Activated CD4-positive, alpha-beta T cell treated with anti-CD3 and anti-CD28 coated beads, Interleukin-2, amount 10 ng/mL, durations not matched to agents 7 days and 5 days (primary cell): ENCODE results near the gene MATN1. TPM values are rescaled to one million over a fixed set of nuclear protein-coding genes. Genes with fewer than 3 reads are reported as not detected.

Source experiments
- CTCF ChIA-PET: fragments of 350-600 bp; sonication (Branson Sonifier 250); formaldehyde crosslinking; loops from one replicate; lab custom pipeline; 2021; ENCODE audit warnings: antibody characterized with exemption; lab: Charles Lee
- POLR2A ChIA-PET: fragments of 350-600 bp; sonication (Branson Sonifier 250); formaldehyde crosslinking; loops from one replicate; lab custom pipeline; 2021; ENCODE audit warnings: antibody characterized with exemption; lab: Charles Lee
- DNase-seq: peaks from one replicate; pipeline ENCODE4 v3.0.0-alpha.2; 2020
- H3K27ac Mint-ChIP-seq: one replicate; pipeline ENCODE4 v1.8.0; 2021; ENCODE audit warnings: mild to moderate bottlenecking, moderate library complexity, mixed read lengths
- H3K27me3 Mint-ChIP-seq: one replicate; pipeline ENCODE4 v1.8.0; 2021; ENCODE audit warnings: mixed read lengths
- H3K36me3 Mint-ChIP-seq: one replicate; pipeline ENCODE4 v1.8.0; 2021; ENCODE audit warnings: low read depth, mixed read lengths
- H3K4me1 Mint-ChIP-seq: one replicate; pipeline ENCODE4 v1.8.0; 2021; ENCODE audit warnings: mixed read lengths
- H3K4me3 Mint-ChIP-seq: one replicate; pipeline ENCODE4 v1.8.0; 2021; ENCODE audit warnings: mild to moderate bottlenecking, moderate library complexity, mixed read lengths
- H3K9me3 Mint-ChIP-seq: one replicate; pipeline ENCODE4 v1.8.0; 2021; ENCODE audit warnings: mixed read lengths
- total RNA-seq, 2 experiments: library from RNA; stranded (reverse); gene quantifications; one replicate each; pipeline ENCODE4 v1.2.3, GENCODE V29; 2021

MATN1 gene
- total RNA-seq, 2 experiments from 2014 or later = not detected

DNA sequence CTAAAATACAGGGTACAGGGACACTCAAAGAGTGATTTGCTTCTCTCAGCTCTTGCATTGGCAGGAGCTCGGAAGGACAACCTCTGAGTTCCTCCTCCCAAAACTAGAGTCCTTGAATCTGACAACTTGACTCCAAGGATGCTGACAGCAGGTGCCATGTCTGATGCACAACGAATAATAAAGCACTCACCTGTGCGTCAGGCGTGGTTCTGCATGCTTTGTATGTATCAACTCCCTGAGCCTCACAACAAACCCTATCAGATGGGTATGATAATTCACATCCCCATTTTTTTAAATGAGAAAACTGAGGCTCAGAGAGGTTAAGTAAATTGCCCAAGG, 32.8 kb upstream of the MATN1 start:
- ChIA-PET POLR2A (interaction anchor here (1.7 kb wide), 1 partner anchor 12 kb away, joined by 7 read pairs; no protein-coding TSS in a partner anchor), CTCF (interaction anchor here (0.7 to 6.9 kb wide), 6 partner anchors 12 to 39 kb away, joined by 3 to 48 read pairs (median 4); no protein-coding TSS in a partner anchor)
- Mint-ChIP-seq H3K4me3 (peak overlapping the region; percentile 96), H3K36me3 (peaks cover 53% of the 10 kb centered on the region), H3K4me1 (peaks cover 77% of the 10 kb centered on the region), H3K27ac (peak overlapping the region; percentile 97), H3K9me3 (no peaks in the 10 kb centered on the region), H3K27me3 (no peaks in the 10 kb centered on the region)
- no peak for DNase-seq

- peaks cover 54% of the 10 kb centered on the region for H3K36me3 Mint-ChIP-seq
- H3K27ac Mint-ChIP-seq = peak overlapping the region; percentile 97
- H3K9me3 Mint-ChIP-seq = no peaks in the 10 kb centered on the region
- H3K4me3 Mint-ChIP-seq = peak overlapping the region; percentile 96
- POLR2A ChIA-PET = interaction anchor here (1.7 kb wide), 1 partner anchor 12 kb away, joined by 7 read pairs; no protein-coding TSS in a partner anchor
- no peaks in the 10 kb centered on the region for H3K27me3 Mint-ChIP-seq
- CTCF ChIA-PET = interaction anchor here (1.7 to 6.9 kb wide), 3 partner anchors 12 to 36 kb away, joined by 6 to 48 read pairs (median 15); no protein-coding TSS in a partner anchor
- no peak for DNase-seq
- H3K4me1 Mint-ChIP-seq = peaks cover 77% of the 10 kb centered on the region
Observed at GRCh38 chr1:30755746-30756145, 32.4 kb upstream of the MATN1 start.

DNA sequence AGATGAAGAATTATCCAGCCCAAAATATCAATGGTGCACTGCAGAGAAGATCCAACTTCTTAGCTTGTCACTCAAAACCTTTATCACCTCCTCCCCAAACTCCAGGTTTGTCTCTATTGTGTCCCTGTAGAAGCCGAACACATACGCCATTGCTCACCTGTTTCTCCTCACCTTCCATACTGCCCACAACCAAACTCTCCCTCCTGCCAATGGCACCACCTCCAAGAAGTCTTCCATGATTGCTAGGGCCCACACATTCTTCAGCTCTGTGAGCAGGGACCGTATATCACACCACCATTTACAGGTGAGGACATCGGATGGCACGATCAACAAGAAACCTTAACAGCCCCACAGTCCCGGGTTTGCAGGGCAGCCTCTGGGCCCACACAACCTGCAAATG, 31.9 kb upstream of the MATN1 start:
- ChIA-PET CTCF (interaction anchor here (0.5 to 6.9 kb wide), 7 partner anchors 11 to 492 kb away, joined by 3 to 48 read pairs (median 4); no protein-coding TSS in a partner anchor), POLR2A (no interaction called here)
- H3K27ac Mint-ChIP-seq = peak overlapping the region; percentile 97
- peaks cover 77% of the 10 kb centered on the region for H3K4me1 Mint-ChIP-seq
- peak overlapping the region; percentile 96 for H3K4me3 Mint-ChIP-seq
- H3K27me3 Mint-ChIP-seq = no peaks in the 10 kb centered on the region
- H3K36me3 Mint-ChIP-seq = peaks cover 54% of the 10 kb centered on the region
- no peak for DNase-seq
- H3K9me3 Mint-ChIP-seq = no peaks in the 10 kb centered on the region

GRCh38 chr1:30754684-30755171, 31.3 kb upstream of the MATN1 start:
- Mint-ChIP-seq H3K36me3 (peaks cover 58% of the 10 kb centered on the region), H3K27me3 (no peaks in the 10 kb centered on the region), H3K27ac (peak overlapping the region; percentile 97), H3K4me3 (peak overlapping the region; percentile 96), H3K9me3 (no peaks in the 10 kb centered on the region), H3K4me1 (peaks cover 77% of the 10 kb centered on the region)
- ChIA-PET POLR2A (interaction anchor here (1.3 kb wide), 1 partner anchor 11 kb away, joined by 4 read pairs; no protein-coding TSS in a partner anchor), CTCF (interaction anchor here (0.5 to 6.9 kb wide), 9 partner anchors 9 to 492 kb away, joined by 3 to 48 read pairs (median 3); no protein-coding TSS in a partner anchor)
- no peak for DNase-seq

- ChIA-PET CTCF (interaction anchor here (1.1 to 6.9 kb wide), 3 partner anchors 10 to 13 kb away, joined by 3 to 48 read pairs (median 3); no protein-coding TSS in a partner anchor), POLR2A (interaction anchor here (1.3 kb wide), 1 partner anchor 9 kb away, joined by 4 read pairs; no protein-coding TSS in a partner anchor)
- Mint-ChIP-seq H3K4me1 (peaks cover 77% of the 10 kb centered on the region), H3K27me3 (no peaks in the 10 kb centered on the region), H3K27ac (peak overlapping the region; percentile 97), H3K9me3 (no peaks in the 10 kb centered on the region), H3K36me3 (peaks cover 66% of the 10 kb centered on the region), H3K4me3 (peak overlapping the region; percentile 96)
- no peak for DNase-seq
Observed at GRCh38 chr1:30753660-30754123, 30.3 kb upstream of the MATN1 start.

DNA sequence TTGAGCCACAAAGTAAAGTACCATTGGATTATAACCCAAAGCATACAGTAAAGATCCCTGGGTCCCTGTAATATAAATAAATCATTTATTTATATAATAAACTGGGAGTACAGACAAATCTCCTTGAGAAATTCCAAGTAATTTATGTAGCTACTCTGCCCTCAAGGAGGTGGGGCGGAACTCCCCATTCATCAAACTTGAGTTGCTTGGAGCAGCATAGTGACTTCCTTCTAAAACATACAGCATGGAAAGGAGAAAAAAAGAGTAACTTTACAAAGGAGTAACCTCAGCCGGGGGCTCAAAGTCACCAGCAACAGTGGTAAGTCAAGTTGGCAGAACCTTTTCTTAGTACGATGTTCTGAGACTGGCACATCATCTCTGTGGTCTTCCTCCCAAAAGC, 29.7 kb upstream of the MATN1 start:
- DNase-seq = no peak
- no peaks in the 10 kb centered on the region for H3K27me3 Mint-ChIP-seq
- peaks cover 77% of the 10 kb centered on the region for H3K4me1 Mint-ChIP-seq
- POLR2A ChIA-PET = no interaction called here
- H3K27ac Mint-ChIP-seq = peak overlapping the region; percentile 97
- H3K36me3 Mint-ChIP-seq = peaks cover 72% of the 10 kb centered on the region
- H3K9me3 Mint-ChIP-seq = no peaks in the 10 kb centered on the region
- H3K4me3 Mint-ChIP-seq = peak overlapping the region; percentile 96
- CTCF ChIA-PET = interaction anchor here (5.2 kb wide), 1 partner anchor 8 kb away, joined by 40 read pairs; no protein-coding TSS in a partner anchor

- CTCF ChIA-PET = interaction anchor here (1.0 to 5.2 kb wide), 4 partner anchors 8 to 34 kb away, joined by 3 to 40 read pairs (median 4); no protein-coding TSS in a partner anchor
- POLR2A ChIA-PET = no interaction called here
- no peaks in the 10 kb centered on the region for H3K9me3 Mint-ChIP-seq
- DNase-seq = no peak
- peaks cover 78% of the 10 kb centered on the region for H3K36me3 Mint-ChIP-seq
- peak overlapping the region; percentile 51 for H3K4me3 Mint-ChIP-seq
- no peaks in the 10 kb centered on the region for H3K27me3 Mint-ChIP-seq
- peaks cover 79% of the 10 kb centered on the region for H3K4me1 Mint-ChIP-seq
- peak overlapping the region; percentile 92 for H3K27ac Mint-ChIP-seq
Observed at GRCh38 chr1:30752651-30752908, 29.2 kb upstream of the MATN1 start.

DNA sequence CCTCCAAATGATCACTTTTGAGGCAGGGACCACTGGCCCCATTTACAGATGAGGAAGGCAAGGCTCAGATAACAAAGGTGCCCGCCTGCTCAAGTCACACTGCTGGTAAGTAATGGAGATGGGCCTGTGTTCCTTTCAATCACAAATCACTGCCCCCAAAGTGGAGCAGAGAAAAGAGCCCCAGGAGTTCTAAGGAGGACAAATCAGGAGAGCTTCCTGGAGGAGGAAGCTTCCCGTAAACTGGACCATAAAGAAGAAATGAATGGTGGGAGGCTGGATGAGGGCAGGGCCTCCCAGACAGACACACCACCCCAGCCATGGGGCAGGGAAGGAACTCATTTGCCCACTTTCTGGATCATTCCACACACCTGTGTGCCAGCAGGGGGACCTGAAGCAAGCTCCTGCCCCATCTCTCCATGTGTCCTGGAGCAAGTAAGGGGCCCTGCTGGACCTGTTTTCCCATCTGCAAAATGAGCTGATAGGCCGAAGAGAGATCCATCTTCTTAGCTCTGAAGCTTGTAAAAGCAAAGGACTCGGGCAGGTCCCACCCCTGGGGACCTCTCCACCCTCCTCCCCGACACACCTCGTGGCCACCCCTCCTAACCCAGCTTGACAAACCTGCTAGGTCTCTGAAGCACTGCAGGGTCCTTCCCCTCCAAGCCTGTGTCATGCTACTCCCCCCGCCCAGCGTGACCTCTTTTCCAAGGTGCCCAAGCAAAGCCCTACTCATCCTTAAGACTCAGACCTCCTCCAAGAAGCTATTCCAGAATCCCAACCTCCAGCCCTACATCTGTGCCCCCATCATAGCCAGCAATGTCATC, 28.7 kb upstream of the MATN1 start:
- no peaks in the 10 kb centered on the region for H3K9me3 Mint-ChIP-seq
- ChIA-PET CTCF (interaction anchor here (1.0 to 5.2 kb wide), 4 partner anchors 9 to 33 kb away, joined by 3 to 40 read pairs (median 4); no protein-coding TSS in a partner anchor), POLR2A (no interaction called here)
- H3K27me3 Mint-ChIP-seq = no peaks in the 10 kb centered on the region
- peak overlapping the region; percentile 51 for H3K4me3 Mint-ChIP-seq
- H3K27ac Mint-ChIP-seq = peak overlapping the region; percentile 92
- no peak for DNase-seq
- H3K4me1 Mint-ChIP-seq = peaks cover 84% of the 10 kb centered on the region
- peaks cover 80% of the 10 kb centered on the region for H3K36me3 Mint-ChIP-seq

GRCh38 chr1:30750731-30751291, 27.4 kb upstream of the MATN1 start:
- Mint-ChIP-seq H3K36me3 (peaks cover 82% of the 10 kb centered on the region), H3K4me3 (peak overlapping the region; percentile 68), H3K4me1 (peaks cover 97% of the 10 kb centered on the region), H3K9me3 (no peaks in the 10 kb centered on the region), H3K27me3 (no peaks in the 10 kb centered on the region), H3K27ac (peak overlapping the region; percentile 92)
- ChIA-PET CTCF (interaction anchor here (0.5 to 5.2 kb wide), 7 partner anchors 10 to 32 kb away, joined by 3 to 40 read pairs (median 6); no protein-coding TSS in a partner anchor), POLR2A (no interaction called here)
- no peak for DNase-seq

- H3K4me3 Mint-ChIP-seq = peak overlapping the region; percentile 68
- ChIA-PET CTCF (interaction anchor here (1.0 to 5.2 kb wide), 5 partner anchors 7 to 31 kb away, joined by 3 to 40 read pairs (median 6); no protein-coding TSS in a partner anchor), POLR2A (no interaction called here)
- H3K4me1 Mint-ChIP-seq = peaks cover 97% of the 10 kb centered on the region
- peak overlapping the region; percentile 92 for H3K27ac Mint-ChIP-seq
- peaks cover 78% of the 10 kb centered on the region for H3K36me3 Mint-ChIP-seq
- DNase-seq = peak; percentile 84
- no peaks in the 10 kb centered on the region for H3K9me3 Mint-ChIP-seq
- no peaks in the 10 kb centered on the region for H3K27me3 Mint-ChIP-seq
Observed at GRCh38 chr1:30749691-30750583, 26.6 kb upstream of the MATN1 start.

DNA sequence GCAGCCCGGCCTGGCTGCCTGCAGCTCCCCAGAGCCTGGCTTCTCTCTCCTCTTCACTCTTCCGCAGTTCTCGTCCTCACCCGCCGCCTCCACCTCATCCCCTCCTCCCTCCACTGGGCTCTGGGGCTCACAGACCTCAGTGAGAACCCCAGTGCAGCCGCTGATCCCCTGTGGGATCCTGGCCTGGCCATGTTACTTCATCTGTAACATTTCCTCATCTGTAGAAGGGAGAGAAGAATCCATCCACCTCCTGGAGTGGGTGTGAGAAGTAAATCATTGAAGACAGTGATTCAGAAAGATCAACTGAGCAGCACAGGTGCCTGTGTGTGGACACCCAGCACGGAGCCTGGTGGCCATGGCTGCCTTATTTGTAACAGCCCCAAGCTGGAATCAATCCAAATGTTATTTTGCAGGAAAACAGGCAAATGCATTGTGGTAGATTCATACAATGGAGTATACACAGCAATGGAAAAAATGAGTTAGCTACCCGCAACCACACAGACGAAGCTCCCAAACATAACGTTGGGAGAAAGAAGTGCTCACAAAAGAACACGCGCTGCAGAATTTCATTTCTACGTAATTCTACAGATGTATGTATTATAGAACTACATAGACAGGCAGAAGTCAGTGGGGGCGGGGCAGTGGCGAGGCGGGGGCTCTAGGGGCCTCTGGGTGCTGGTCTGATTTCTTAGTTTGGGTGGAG, 25.5 kb upstream of the MATN1 start:
- Mint-ChIP-seq H3K27ac (peak overlapping the region; percentile 92), H3K4me3 (peak overlapping the region; percentile 68), H3K36me3 (peaks cover 73% of the 10 kb centered on the region), H3K4me1 (peaks cover 99% of the 10 kb centered on the region), H3K27me3 (no peaks in the 10 kb centered on the region), H3K9me3 (no peaks in the 10 kb centered on the region)
- POLR2A ChIA-PET = interaction anchor here (0.9 kb wide), 1 partner anchor 9 kb away, joined by 3 read pairs; the partner anchor contains the start of gene LAPTM5
- peak; percentile 35 for DNase-seq
- CTCF ChIA-PET = interaction anchor here (0.6 to 5.2 kb wide), 8 partner anchors 8 to 1813 kb away, joined by 3 to 40 read pairs (median 4); no protein-coding TSS in a partner anchor
